ENCODE results near the gene SRRM3. TPM values are rescaled to one million over a fixed set of nuclear protein-coding genes. Genes with fewer than 3 reads are reported as not detected.

SRRM3 gene
- total RNA-seq, 2 donors from 2014 or later: 1.6 to 4.3 TPM

DNA sequence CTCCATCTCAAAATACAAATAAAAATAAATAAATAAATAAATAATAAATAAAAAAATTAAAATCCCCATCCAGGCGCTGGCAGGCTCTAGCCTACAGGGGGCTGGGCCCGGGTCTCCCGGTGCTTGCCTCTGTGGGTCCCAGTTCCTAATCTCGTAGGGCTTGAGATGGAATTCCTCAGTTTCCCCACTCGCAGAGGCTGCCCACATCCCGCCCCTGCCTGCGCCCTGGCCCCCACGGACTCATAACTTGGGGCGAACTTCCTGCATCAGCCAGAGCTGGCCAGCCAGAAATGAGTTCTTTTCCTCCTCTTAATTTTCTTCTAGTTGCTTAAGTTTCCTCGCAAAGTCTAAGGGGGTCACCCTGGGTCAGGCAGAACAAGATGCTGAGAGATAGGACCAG lies 22.0 kb upstream of the SRRM3 start:
- DNase-seq (ENCODE audit: low spot score) (no peak), ATAC-seq (ENCODE audit: insufficient number of reproducible peaks, low FRiP score, low read depth) (no peak)
- Histone ChIP-seq H3K27me3 (replicated peaks; ENCODE audit: insufficient read depth) (no peaks in the 10 kb centered on the region), H3K9me3 (no peaks in the 10 kb centered on the region), H3K36me3 (no peaks in the 10 kb centered on the region), H3K4me1 (ENCODE audit: control insufficient read depth in 1 of 2, low read depth in 2 of 2) (no peaks in the 10 kb centered on the region), H3K27ac (no peak overlapping the region), H3K4me3 (no peak overlapping the region)
- TF ChIP-seq, protein P1, sequence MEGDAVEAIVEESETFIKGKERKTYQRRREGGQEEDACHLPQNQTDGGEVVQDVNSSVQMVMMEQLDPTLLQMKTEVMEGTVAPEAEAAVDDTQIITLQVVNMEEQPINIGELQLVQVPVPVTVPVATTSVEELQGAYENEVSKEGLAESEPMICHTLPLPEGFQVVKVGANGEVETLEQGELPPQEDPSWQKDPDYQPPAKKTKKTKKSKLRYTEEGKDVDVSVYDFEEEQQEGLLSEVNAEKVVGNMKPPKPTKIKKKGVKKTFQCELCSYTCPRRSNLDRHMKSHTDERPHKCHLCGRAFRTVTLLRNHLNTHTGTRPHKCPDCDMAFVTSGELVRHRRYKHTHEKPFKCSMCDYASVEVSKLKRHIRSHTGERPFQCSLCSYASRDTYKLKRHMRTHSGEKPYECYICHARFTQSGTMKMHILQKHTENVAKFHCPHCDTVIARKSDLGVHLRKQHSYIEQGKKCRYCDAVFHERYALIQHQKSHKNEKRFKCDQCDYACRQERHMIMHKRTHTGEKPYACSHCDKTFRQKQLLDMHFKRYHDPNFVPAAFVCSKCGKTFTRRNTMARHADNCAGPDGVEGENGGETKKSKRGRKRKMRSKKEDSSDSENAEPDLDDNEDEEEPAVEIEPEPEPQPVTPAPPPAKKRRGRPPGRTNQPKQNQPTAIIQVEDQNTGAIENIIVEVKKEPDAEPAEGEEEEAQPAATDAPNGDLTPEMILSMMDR (IDR thresholded peaks at IDR 0.05): no peak

- Histone ChIP-seq H3K9me3 (no peaks in the 10 kb centered on the region), H3K27me3 (replicated peaks; ENCODE audit: insufficient read depth) (no peaks in the 10 kb centered on the region), H3K4me1 (ENCODE audit: control insufficient read depth in 1 of 2, low read depth in 2 of 2) (no peaks in the 10 kb centered on the region), H3K36me3 (no peaks in the 10 kb centered on the region), H3K4me3 (no peak overlapping the region), H3K27ac (no peak overlapping the region)
- TF ChIP-seq, protein P1 (IDR thresholded peaks at IDR 0.05): no peak
- DNase-seq (ENCODE audit: low spot score) (no peak), ATAC-seq (ENCODE audit: insufficient number of reproducible peaks, low FRiP score, low read depth) (no peak)
These were observed 19.3 kb upstream of the SRRM3 start for GRCh38 chr7:76182225-76182960.

- no peak overlapping the region for H3K4me3 ChIP-seq
- no peaks in the 10 kb centered on the region for H3K27me3 ChIP-seq (replicated peaks; ENCODE audit: insufficient read depth)
- H3K36me3 ChIP-seq: no peaks in the 10 kb centered on the region
- TF ChIP-seq, protein P1 (IDR thresholded peaks at IDR 0.05): no peak
- H3K4me1 ChIP-seq (ENCODE audit: control insufficient read depth in 1 of 2, low read depth in 2 of 2): no peaks in the 10 kb centered on the region
- no peak overlapping the region for H3K27ac ChIP-seq
- H3K9me3 ChIP-seq: no peaks in the 10 kb centered on the region
- DNase-seq (ENCODE audit: low spot score) (no peak), ATAC-seq (ENCODE audit: insufficient number of reproducible peaks, low FRiP score, low read depth) (no peak)
These were observed 16.4 kb upstream of the SRRM3 start for GRCh38 chr7:76185187-76185896.

DNA sequence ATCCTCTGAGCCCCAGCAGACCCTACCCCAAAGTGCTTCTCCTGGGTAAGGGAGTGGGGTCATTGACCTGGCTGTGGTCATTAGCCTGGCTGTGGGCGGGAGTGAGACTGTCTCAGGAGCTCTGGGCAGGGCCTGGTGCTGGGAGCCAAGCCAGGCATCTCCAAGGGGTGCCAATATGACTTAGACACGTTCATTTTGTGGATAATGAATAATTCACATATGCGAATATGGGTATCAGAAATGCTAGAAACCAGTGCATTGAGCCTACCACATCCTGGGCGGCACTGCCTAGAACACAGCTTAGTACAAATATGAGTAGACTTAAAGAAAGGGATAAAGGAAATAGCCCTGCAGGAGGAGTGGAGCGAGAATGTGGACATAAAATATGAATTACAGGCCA lies 14.4 kb upstream of the SRRM3 start:
- DNase-seq (ENCODE audit: low spot score): no peak
- peaks cover 4% of the 10 kb centered on the region for H3K9me3 ChIP-seq
- no peaks in the 10 kb centered on the region for H3K4me1 ChIP-seq (ENCODE audit: control insufficient read depth in 1 of 2, low read depth in 2 of 2)
- H3K27ac ChIP-seq: no peak overlapping the region
- H3K36me3 ChIP-seq: no peaks in the 10 kb centered on the region
- TF ChIP-seq, protein P1 (IDR thresholded peaks at IDR 0.05): no peak
- H3K27me3 ChIP-seq (replicated peaks; ENCODE audit: insufficient read depth): no peaks in the 10 kb centered on the region
- H3K4me3 ChIP-seq: no peak overlapping the region
- ATAC-seq (ENCODE audit: insufficient number of reproducible peaks, low FRiP score, low read depth): no peak

DNA sequence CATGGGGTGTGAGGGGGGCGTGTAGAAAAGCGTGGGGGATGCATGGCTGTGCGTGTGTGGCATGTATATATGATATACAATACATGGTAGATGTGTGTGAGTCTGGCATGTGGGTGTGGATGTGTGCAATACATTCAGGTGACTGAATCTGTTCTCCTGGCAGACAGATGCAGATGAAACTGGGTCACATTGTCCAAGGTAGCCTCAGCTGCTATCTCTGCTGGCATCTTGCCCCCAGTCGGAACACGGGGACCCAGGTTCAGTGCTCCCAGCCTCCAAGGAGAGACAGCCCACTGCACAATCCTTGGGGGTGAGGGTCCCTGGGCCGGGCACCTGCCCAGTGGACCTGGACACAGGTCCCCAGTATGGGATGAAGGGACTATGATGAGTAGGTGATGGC lies 12.4 kb upstream of the SRRM3 start:
- H3K27ac ChIP-seq: no peak overlapping the region
- H3K27me3 ChIP-seq (replicated peaks; ENCODE audit: insufficient read depth): no peaks in the 10 kb centered on the region
- H3K36me3 ChIP-seq: no peaks in the 10 kb centered on the region
- TF ChIP-seq, protein P1 (IDR thresholded peaks at IDR 0.05): no peak
- no peaks in the 10 kb centered on the region for H3K4me1 ChIP-seq (ENCODE audit: control insufficient read depth in 1 of 2, low read depth in 2 of 2)
- ATAC-seq (ENCODE audit: insufficient number of reproducible peaks, low FRiP score, low read depth): no peak
- H3K4me3 ChIP-seq: no peak overlapping the region
- H3K9me3 ChIP-seq: peaks cover 4% of the 10 kb centered on the region
- no peak for DNase-seq (ENCODE audit: low spot score)

Data from thoracic aorta (tissue), 2 donors.